Kidney (tissue), 14 donors: ENCODE results near the gene PARD6G. TPM values are rescaled to one million over a fixed set of nuclear protein-coding genes. Genes with fewer than 3 reads are reported as not detected.

ENCODE experiments used
- DNase-seq, 5 donors: peaks; one replicate each; pipeline ENCODE4 v3.0.0-alpha.2; 2013 to 2020
- FAIRE-seq: peaks from 2 replicates; lab custom pipeline; 2012; peaks lifted over from hg19 to GRCh38; lab: Jason Lieb, UNC
- H3K27ac ChIP-seq, 2 donors: one replicate each; pipeline ENCODE4 v1.7.0; 2013; ENCODE audit warnings: low read depth in 2 of 2, low read length in 2 of 2, inconsistent platforms in 1 of 2
- H3K27me3 ChIP-seq: one replicate; pipeline ENCODE4 v1.7.1; 2013; ENCODE audit warnings: low read length, inconsistent platforms; ENCODE audit not compliant: control insufficient read depth, insufficient read depth
- H3K36me3 ChIP-seq, 3 donors: one replicate each; pipeline versions ENCODE4 v1.7.0 to v1.7.1; 2013; ENCODE audit warnings: low read length in 3 of 3, control low read depth in 1 of 3, inconsistent platforms in 1 of 3; ENCODE audit not compliant: insufficient read depth in 3 of 3, control insufficient read depth in 2 of 3
- H3K4me1 ChIP-seq, 3 donors: one replicate each; pipeline versions ENCODE4 v1.7.0 to v1.7.1; 2013; ENCODE audit warnings: low read length in 3 of 3, inconsistent platforms in 1 of 3, low read depth in 1 of 3; ENCODE audit not compliant: control insufficient read depth in 2 of 3, insufficient read depth in 2 of 3
- H3K4me3 ChIP-seq, 3 donors: one replicate each; pipeline versions ENCODE4 v1.7.0 to v1.8.1; 2013; ENCODE audit warnings: low read length in 3 of 3, control low read depth in 1 of 3, inconsistent platforms in 1 of 3
- H3K9ac ChIP-seq, 3 donors: one replicate each; pipeline versions ENCODE4 v1.7.0 to v1.7.1; 2013; ENCODE audit warnings: low read length in 3 of 3, control low read depth in 1 of 3, inconsistent platforms in 1 of 3
- H3K9me3 ChIP-seq, 3 donors: one replicate each; pipeline versions ENCODE4 v1.7.0 to v1.7.1; 2013; ENCODE audit warnings: low read length in 3 of 3, control low read depth in 1 of 3, inconsistent platforms in 1 of 3; ENCODE audit not compliant: control insufficient read depth in 2 of 3, insufficient read depth in 1 of 3
- intact Hi-C: fragments of 100-400 bp; cut with DNase I; formaldehyde crosslinking; loops from one replicate; pipeline ENCODE4 v1.11.1; 2022
- polyA plus RNA-seq: library from polyadenylated mRNA; stranded (reverse); fragments of 350-450 nt; fragmentation: Illumina TruSeq; extraction: RNeasy Lipid Tissue Mini Kit (QIAGEN cat#74804); gene quantifications from one replicate; pipeline ENCODE4 v1.2.3, GENCODE V29; 2014; ENCODE audit warnings: low read depth, low replicate concordance; ENCODE audit not compliant: insufficient read depth
- total RNA-seq: library from RNA; stranded (reverse); fragmentation: NEBNext Ultra II Directional; extraction: Animal tissue kit (Norgen Biotek cat#: 25700); gene quantifications from one replicate; pipeline ENCODE4 v1.2.1, GENCODE V29; 2021
- TF ChIP-seq, protein P1 (sequence below): IDR thresholded peaks from 3 replicates; pipeline ENCODE4 v1.5.1; 2012; ENCODE audit warnings: mild to moderate bottlenecking, moderate library complexity, borderline replicate concordance; ENCODE audit not compliant: insufficient read depth; ENCODE audit errors: extremely low read depth
- donor health status: control.
- donor health status: control.
- donor health status: control.
- donor health status: control.
- donor health status: control.
- donor health status: DM: yes; HTN: yes; CAD: no.
- donor health status: Normal renal cell carcinoma (clear cell type).

PARD6G gene
- total and polyA plus RNA-seq, 2 donors from 2014 or later = 1.9 to 10.7 TPM

DNA sequence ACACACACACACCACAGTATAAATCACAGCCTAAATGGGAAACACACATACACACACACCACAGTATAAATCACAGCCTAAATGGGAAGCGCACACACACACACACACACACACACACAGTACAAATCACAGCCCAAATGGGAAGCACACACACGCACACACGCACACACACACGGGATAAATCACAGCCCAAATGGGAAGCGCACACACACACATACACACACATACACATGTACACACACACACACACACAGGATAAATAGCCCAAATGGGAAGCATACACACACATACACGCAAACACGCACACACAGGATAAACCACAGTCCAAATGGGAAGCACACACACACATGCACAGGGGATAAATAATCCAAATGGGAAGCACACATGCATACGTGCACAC is 70.2 kb downstream of the PARD6G start:
- Histone ChIP-seq H3K36me3 (no peaks in the 10 kb centered on the region), H3K27me3 (no peaks in the 10 kb centered on the region), H3K9ac (no peak overlapping the region), H3K4me3 (peak overlapping the region in 1 of 3 donors; percentile 44), H3K9me3 (no peaks in the 10 kb centered on the region), H3K27ac (peak overlapping the region in 1 of 2 donors; percentile 7), H3K4me1 (peaks cover 0 to 2% (median 0%) of the 10 kb centered on the region in 3 donors)
- intact Hi-C loops = no loop called here
- TF ChIP-seq, protein P1, sequence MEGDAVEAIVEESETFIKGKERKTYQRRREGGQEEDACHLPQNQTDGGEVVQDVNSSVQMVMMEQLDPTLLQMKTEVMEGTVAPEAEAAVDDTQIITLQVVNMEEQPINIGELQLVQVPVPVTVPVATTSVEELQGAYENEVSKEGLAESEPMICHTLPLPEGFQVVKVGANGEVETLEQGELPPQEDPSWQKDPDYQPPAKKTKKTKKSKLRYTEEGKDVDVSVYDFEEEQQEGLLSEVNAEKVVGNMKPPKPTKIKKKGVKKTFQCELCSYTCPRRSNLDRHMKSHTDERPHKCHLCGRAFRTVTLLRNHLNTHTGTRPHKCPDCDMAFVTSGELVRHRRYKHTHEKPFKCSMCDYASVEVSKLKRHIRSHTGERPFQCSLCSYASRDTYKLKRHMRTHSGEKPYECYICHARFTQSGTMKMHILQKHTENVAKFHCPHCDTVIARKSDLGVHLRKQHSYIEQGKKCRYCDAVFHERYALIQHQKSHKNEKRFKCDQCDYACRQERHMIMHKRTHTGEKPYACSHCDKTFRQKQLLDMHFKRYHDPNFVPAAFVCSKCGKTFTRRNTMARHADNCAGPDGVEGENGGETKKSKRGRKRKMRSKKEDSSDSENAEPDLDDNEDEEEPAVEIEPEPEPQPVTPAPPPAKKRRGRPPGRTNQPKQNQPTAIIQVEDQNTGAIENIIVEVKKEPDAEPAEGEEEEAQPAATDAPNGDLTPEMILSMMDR = no peak
- FAIRE-seq (no peak), DNase-seq (no peak)

DNA sequence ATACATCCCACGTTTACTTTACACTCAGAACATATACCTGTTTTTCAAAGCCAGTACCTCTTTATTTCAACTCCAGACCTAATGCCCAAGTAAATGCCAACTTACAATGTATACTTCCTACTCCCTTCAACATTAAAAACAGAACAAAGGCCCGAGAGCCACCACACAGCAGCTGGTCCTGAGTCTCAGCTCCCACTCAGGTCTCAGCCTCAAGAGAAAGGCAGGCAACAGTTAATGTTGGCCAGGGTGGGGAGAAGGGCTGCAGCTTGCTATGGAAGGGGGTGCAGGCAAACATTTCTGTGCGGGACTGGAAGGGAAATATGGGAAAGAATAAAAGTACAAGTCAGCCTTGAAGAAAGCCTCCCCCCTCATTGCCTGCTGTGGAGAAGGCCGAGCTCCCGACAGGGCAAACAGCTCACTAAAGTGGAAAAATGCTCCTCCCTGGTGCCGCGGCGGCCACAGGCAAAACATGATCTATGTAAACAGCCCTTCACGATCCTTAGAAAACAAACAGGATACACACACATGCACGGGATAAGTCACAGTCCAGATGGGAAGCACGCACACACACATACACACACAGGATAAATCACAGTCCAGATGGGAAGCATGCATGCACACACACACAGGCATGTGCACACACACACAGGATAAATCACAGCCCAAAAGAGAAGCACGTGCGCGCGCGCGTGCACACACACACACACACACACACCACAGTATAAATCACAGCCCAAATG is 70.8 kb downstream of the PARD6G start:
- H3K4me3 ChIP-seq = peak overlapping the region in 1 of 3 donors; percentile 44
- peaks cover 0 to 2% (median 0%) of the 10 kb centered on the region in 3 donors for H3K4me1 ChIP-seq
- peak overlapping the region in 1 of 2 donors; percentile 7 for H3K27ac ChIP-seq
- H3K9ac ChIP-seq = no peak overlapping the region
- no peaks in the 10 kb centered on the region for H3K9me3 ChIP-seq
- FAIRE-seq (no peak), DNase-seq (peak; percentile 45 to 76 (median 55))
- intact Hi-C loops = no loop called here
- H3K27me3 ChIP-seq = no peaks in the 10 kb centered on the region
- no peaks in the 10 kb centered on the region for H3K36me3 ChIP-seq
- TF ChIP-seq, protein P1 = no peak

DNA sequence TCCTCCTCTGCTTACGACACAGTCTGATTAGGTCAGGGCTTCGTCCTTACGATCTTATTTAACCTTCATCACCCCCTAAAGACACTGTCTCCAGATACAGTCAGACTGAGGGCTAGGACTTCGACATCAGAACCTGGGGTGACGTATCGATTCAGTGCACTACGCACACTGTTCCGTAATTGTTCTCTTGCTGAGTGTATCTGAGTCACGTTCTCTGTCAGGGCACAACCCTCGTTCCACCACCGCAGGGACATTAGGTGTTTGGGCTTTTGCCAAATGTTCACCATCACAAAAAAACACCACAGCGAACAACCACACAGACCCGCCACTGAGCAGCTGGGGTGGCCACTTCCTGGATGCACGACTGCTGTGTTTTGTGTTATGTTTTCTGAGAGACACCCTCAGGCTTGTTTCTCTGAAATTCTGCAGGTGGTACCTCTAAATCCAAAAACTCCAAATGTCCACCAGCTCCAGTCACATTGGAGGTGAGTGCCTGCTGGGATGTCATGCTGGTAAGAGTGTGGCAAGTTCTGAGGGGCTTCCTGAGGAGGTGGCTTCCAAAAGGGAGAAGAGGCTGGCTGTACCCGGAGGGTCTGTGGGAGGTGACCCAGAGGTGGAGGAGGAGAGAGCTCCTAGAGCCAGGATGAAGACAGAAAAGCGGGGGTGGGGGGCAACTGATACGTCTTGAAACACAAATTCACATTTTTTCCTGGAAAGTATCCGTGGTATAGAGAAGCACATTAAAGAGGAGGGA is 71.7 kb downstream of the PARD6G start:
- Histone ChIP-seq H3K4me3 (no peak overlapping the region), H3K9me3 (no peaks in the 10 kb centered on the region), H3K27me3 (no peaks in the 10 kb centered on the region), H3K36me3 (no peaks in the 10 kb centered on the region), H3K27ac (no peak overlapping the region), H3K4me1 (peaks cover 0 to 2% (median 0%) of the 10 kb centered on the region in 3 donors), H3K9ac (no peak overlapping the region)
- TF ChIP-seq, protein P1 = no peak
- intact Hi-C loops = no loop called here
- DNase-seq (peak in 1 of 5 donors; percentile 19), FAIRE-seq (no peak)
